GM18526 (cell line): ENCODE data around the gene EMSY.

Experiments used
- POLR2A ChIP-seq: IDR thresholded peaks from 3 replicates; pipeline ENCODE4 v1.6.1; 2011; ENCODE audit not compliant: insufficient read length; ENCODE audit errors: extremely low read depth

EMSY gene

DNA sequence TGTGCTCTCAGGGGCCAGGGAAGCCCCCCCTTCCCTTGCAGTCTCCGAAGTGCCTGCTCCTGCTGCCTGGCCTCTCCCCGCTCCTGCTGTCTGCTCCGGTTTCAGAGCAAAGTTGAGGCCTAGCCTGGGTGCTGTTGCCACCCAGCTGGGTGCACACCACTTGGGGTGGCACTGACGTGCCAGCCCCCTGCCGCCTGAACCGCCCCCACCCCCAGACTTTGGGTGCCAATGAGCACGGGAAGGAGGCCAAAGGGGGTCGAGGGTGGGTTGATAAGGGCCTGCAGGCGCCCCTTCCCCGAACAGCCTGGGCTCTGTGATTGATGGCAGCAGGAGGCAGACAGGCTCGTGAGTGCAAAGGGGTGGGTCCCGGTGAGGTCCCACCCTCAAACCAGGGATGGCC, 48.2 kb downstream of the EMSY start:
- TF ChIP-seq POLR2A: no peak

DNA sequence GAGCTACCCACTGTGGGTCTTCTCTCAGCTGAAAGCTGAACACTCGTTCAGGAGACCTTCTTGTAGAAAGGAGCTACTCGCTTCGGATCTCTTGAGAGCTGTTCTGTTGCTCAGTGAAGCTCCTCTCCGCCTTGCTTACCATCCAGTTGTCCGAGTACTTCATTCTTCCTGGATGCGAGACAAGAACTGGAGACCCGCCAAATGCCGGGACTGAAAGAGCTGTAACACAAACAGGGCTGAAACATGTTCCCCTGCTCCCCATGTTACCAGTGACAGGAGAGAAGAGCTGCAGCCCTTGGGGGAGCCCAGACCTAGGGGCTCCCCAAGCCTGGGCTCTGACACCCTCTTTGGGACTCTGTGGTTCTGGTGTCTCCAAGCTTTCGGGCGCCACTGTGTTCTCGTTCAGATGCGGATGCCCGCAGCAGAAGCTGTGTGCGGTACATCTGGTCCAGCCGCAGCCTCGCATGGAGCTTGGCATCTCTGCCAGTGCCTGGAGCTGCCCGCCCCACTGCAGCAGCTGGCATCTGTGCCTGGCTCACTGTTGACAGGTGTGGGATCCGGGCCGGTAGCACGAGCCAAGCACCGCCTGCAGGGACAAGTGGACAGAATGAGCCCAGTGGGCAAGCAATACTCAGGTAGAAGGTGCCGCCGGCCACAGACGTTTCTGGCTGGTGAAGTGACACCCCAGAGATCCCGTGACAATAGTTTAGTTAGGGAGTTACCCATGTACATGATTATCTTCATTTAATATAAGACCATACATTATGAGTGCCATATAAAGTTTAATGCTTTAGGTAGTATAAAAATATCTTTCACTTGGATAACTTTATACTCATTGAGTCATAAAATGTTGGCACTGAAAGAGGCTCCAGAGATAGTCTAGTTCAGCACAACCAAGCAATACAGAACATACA, 49.1 kb downstream of the EMSY start:
- TF ChIP-seq POLR2A: no peak

DNA sequence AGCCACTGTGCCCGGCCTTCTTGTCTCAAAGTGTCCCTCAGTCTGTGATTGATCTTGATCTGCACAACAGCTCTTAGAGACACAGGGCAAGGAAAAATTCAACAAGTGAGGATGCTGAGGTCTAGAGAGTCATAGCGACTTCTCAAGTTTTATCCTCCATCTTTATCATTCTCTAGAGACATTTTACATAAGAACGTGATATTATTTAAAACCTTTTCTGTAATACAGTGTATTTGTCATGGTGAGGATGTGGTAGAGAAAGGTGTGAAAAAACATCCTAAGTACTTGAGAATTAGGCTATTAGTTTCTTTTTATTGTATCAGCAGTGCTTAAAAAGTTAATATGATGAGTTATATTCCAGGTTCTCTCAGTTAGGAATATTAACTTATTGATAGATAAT, 50.2 kb downstream of the EMSY start:
- no peak for TF ChIP-seq POLR2A

DNA sequence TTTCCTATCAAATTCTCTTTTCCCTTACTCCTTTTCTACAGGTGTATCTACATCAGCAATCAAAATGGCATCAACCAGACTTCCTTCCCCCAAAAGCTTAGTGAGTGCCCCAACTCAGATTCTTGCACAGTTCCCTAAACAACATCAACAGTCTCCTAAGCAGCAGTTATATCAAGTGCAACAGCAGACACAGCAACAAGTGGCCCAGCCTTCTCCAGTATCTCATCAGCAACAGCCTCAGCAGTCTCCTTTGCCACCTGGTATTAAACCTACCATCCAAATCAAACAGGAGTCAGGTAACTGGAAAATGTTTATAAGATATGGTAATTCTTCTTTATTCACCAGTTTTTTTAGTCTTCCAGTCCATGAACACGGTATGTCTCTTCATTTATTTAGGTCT, 51.4 kb downstream of the EMSY start:
- TF ChIP-seq POLR2A: no peak

DNA sequence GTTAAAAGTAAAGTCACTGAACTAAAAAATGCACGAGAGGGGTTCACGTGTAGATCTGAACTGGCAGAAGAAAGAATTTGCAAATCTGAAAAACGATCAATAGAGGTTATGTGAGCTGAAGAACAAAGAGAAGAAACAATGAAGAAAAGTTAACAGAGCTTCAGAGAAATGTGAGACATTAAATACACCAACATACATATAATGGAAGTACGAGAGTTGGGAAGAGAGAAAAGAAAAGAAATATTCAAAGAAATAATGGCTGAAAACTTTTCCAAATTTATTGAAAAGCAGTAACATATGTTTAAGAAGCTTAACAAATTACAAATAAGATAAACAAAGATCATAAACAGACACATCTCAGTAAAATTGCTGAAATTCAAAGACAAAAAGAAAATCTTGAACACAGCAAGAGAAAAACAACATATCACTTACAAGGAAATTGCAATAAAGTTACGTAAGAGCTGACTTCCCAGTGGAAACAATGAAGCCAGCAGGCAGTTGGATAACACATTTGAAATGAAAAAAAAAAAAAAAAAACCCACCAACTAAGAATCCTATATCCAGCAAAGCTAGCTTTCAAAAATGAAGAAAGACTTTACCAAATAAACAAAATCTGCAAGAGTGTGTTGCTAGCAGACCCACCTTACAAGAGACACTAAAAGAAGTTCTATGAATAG, 56.8 kb downstream of the EMSY start:
- no peak for TF ChIP-seq POLR2A

DNA sequence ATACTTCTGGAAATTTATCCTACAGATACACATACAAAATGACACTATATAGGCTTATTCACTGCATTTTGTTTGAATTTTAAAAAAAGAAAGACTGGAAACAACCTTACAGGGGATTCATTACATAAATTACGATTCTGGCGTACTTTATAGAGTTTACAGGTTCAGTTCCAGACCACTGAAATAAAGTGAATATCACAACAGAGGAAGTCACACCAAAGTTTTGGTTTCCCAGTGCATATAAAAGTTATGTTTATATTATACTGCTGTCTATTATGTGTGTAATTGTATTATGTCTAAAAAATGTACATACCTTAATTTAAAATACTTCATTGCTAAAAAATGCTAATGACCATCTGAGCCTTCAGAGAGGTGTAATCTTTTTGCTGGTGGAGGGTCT, 62.0 kb downstream of the EMSY start:
- no peak for TF ChIP-seq POLR2A

DNA sequence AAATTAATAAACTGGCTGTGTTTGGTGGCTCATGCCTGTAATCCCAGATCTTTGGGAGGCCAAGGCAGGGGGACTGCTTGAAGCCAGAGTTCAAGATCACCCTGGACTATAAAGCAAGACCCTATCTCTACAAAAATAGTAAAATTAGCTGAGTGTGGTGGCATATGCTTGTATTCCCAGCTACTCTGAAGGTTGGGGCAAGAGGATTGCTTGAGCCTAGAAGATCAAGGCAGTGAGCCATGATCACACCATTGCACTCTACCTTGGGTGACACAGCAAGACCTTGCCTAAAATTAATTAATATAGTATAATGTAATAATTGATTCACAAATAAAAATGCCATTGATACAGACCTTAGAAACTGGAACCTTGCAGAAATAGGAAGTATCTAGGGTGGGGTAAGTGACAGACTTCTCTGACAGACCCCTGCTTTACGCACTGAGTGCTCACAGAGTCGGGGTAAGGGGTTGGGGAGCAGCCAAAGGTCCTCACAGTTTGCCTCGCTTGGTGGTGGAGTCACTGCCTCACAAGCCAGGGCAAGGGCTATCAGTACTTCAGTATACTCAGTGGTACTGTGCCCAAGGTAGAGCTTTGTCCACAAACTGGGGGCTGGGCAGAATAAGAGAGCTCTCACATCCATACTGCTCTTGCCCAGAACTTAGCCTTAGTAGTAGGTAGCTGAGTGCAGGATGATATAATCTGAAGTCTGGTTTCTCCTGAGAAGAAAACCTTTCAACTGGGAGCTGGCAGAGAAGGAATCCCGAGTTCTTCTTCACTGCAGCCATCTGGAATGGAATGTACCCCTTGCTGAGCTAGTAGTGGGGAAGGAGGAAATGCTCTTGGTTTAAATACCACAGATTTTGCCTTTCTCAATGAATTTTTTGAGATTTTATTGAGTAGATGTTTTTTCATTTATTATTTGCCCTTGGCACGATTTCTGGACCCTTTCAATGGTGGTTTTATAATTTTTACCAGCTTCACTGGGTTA, 65.5 kb downstream of the EMSY start:
- no peak for TF ChIP-seq POLR2A

DNA sequence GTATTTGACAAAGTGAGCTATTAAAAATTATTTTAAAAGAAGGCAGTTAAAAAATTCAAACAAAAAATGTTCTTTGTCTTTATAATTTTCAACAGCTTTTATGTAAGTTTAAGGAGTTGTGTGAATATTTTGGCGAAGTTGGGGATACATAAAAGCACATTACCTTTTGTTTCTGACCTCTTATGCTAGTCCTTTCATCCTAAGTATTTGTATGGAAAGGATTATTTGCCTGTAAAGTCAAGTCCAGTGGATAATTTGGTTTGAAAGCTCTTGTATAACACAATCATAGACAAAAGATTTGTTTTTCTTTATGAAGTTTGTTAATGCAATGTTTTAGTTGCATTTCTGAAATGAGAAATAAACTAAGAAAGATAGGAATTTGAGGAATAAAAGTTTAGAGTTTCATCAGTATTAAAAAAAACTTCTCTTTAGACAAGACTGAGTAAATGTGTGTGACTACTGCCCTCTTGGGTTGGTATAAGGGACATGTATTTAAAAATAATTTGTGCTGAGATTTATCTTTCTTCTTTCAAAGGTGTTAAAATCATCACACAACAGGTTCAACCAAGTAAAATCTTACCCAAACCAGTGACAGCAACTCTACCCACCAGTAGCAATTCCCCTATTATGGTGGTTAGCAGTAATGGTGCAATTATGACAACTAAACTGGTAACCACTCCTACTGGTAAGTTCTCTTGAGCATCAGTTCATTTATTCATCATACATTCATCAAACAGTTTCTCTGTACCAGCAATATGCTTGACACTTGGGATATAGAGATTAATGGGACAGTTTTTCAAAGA, 68.2 kb downstream of the EMSY start:
- TF ChIP-seq POLR2A: no peak

DNA sequence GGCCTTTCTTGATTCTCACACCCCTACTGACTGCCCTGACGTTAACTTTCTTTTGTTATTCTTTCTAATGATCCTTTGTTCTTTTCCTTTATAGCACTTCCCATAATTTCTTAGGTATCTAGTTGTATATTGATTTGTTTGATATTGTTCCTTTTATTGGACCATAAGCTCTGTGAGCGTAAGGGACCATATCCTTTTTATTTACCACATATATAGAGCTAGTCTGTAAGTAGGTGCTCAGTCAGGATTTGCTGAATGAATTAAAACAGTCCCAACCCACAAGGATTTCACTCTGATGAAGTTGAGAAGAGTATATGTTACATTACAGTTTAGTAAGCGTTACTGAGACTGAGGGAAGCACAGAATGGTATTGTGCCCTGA, 68.8 kb downstream of the EMSY start:
- TF ChIP-seq POLR2A: no peak

DNA sequence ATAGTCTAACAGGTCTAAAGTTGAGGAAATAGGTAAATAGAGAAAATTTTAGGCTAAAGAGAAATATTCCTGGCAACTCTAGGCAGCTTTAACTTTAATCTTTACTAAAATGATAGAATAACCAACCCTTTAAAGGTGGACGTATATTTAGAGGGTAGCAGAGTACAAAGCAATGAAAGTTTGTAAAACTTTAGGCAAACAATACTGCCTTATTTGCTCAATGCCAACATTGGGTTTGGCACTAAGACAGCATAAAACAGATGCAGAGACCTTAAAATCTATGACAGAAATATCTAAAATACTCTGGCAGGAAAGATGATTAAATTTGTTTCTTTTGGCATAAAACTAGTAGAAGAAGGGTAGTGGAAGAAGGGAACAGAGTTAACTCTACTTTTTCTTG, 70.7 kb downstream of the EMSY start:
- no peak for TF ChIP-seq POLR2A

DNA sequence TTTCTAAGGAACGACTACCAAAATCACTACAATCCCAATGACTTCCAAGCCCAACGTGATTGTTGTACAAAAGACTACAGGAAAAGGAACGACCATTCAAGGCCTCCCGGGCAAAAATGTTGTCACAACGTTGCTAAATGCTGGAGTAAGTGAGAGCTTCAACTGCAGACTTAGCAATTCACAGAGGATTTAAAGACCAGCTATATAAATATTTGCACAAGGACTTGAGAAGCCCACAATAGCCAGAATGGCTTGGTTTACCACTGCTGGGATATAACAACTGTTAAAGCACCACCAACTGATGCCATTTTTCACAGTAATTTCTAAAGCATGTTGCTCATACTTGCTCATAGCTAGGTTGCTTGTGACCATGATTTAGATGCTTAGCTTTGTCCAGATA, 78.3 kb downstream of the EMSY start:
- TF ChIP-seq POLR2A: no peak

DNA sequence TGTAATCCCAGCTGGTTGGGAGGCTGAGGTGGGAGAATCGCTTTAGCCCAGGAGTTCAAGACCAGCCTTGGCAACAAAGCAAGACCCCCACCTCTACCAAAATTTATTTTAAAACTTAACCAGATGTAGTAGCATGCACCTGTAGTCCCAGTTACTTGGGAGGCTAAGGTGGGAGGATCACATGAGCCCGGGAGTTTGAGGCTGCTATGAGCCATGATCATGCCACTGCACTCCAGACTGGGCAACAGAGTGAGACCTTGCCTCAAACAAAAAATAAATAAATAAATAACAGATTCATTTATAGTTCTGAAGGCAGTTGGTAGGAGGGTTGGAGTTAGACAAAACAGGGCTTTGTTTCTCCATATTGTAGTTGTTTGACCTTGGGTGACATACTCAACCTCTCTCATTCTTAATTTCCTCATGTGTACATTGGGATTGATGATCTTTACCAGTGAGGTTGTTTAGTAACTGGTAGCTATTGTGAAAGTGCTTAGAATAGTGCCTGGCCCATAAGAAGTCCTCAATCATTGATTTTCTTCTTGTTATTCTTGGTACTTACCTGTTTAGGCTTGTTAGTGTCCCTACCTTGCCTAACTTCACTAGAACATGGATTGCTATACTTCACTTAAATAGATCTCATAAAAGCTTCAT, 79.1 kb downstream of the EMSY start:
- TF ChIP-seq POLR2A: no peak

DNA sequence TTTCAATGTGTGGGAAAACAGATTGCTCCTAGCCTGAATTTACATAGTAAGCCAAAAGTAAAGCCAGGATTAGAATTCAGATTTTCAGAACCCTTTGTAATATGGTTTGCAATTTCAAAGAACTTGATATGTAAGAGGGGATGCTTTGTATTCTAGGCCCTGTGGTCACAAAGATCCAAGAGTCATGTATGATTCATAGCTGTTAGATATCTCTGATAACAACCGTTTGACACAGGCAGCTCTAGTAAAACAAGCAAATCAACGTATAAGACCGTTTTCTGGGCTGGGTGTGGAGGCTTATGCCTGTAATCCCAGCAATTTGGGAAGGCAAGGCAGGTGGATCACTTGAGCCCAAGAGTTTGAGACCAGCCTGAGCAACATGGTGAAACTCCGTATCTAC, 79.6 kb downstream of the EMSY start:
- no peak for TF ChIP-seq POLR2A

DNA sequence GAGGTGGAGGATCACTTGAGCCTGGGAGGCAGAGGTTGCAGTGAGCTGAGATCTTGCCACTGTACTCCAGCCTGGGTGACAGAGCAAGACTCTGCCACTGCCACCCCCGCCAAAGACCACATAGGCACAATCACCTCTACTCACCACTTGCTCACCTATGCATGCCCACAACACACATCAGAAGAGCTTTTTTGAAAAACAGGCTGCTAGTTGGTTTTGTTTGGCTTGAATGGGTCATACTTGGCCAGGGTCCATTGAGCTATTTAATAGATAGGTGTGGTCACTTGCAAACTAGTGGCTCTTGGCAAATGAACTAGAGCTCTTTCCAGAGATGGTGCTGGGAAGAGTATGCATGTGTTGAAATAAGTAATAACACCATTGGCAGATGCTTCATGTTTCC, 80.1 kb downstream of the EMSY start:
- TF ChIP-seq POLR2A: no peak

DNA sequence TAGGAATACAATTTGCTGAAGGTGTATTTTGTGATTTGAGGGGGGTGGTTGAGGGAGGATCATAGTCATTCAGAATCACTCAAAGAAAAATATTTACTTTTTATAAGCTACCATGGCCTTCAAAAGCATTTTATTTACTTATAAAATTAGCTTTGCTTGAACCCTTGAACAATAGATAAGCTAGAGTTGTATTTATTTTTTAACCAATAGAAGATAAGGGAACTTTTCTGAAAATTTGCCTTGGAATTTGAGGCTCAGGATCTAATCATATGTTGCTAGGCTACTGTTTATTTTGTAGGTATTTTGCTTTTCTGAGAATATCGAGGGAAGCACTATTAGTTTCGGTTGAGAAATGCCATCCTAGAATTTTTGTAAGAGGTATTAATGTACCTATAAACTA, 82.1 kb downstream of the EMSY start:
- TF ChIP-seq POLR2A: no peak

DNA sequence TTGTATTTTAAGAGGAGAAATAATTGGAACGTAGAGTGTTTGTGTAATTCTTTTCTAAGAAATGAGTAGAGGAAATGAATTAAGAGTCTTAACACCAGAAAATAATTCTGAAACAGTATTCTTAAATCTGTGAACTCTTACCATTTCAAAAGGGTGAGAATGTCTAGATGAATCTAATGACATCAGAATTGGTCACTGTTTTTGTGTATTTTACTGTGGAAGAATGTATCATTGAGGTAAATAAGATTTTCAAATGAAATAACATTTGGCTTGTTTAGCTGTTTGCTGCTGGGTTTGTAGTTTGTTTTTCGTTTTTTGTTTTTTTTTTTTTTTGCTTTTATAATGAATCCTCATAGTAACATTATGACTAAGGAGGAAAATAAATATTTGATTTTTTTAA, 97.6 kb downstream of the EMSY start:
- TF ChIP-seq POLR2A: no peak
